Thyroid gland (tissue), 4 donors: ENCODE measurements around the gene UBE2L6.

ENCODE experiments used
- POLR2A ChIP-seq, 2 donors: fragments of 450-650 bp; IDR thresholded peaks; one replicate each; pipeline ENCODE4 v1.6.1; 2017; ENCODE audit warnings: antibody characterized with exemption in 2 of 2, mild to moderate bottlenecking in 2 of 2, moderate library complexity in 1 of 2
- TF ChIP-seq, protein P1 (sequence below), 6 experiments: fragments of 200-600 bp in 3 of 6; fragments of 450-650 bp in 3 of 6; sonication (generic) in 3 of 6; IDR thresholded peaks; one replicate each; pipeline ENCODE4 v1.5.1; 2016 to 2019; ENCODE audit warnings: antibody characterized with exemption in 6 of 6, mild to moderate bottlenecking in 2 of 6, inconsistent platforms in 1 of 6, moderate library complexity in 1 of 6

DNA sequence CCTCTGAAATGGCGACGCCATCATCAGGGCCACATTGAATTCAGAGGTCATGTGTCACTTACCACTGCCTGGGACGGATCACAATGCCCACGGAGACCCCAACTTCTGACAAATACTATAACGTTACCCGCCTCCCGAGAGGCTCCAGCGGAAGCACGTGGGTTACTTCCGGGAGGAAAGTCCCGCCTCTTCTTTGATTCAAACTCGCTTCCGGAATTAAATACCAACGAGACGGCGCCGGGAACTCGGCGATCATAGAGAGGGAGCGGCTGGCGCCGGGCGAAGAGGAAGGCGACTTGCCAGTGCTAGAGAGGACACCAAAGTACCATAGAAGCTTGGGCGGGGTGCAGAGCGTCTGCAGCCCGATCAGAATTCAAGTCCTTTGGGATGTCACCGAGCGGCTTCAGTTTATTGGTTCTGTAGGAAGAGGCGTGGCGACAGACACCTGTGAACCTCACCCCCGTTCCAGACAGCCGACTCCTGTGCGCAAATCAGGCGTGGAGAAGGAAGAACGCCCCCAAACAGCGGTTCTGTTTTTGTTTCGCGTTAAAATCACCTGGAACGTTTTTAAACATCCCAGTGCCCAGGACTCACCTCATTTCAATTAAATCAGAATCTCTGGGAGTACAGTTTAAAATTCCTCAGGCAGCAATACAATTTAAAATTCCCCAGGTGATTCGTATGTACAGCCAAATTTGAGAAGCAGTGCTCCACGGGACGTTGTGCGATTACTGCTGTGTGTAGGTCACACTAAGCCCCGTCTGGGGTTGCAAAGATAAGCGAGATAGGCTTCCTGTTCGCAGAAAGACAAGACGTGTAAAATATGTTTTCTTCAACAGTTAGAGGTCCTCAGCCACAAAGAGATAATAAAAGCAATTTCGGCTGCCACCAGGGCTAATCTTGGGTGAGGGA is 36.6 kb downstream of the UBE2L6 start, which contains the start of gene TIMM10:
- peak in 1 of 2 donors; percentile 70 for TF ChIP-seq POLR2A (IDR thresholded peaks at IDR 0.05)
- TF ChIP-seq, protein P1, sequence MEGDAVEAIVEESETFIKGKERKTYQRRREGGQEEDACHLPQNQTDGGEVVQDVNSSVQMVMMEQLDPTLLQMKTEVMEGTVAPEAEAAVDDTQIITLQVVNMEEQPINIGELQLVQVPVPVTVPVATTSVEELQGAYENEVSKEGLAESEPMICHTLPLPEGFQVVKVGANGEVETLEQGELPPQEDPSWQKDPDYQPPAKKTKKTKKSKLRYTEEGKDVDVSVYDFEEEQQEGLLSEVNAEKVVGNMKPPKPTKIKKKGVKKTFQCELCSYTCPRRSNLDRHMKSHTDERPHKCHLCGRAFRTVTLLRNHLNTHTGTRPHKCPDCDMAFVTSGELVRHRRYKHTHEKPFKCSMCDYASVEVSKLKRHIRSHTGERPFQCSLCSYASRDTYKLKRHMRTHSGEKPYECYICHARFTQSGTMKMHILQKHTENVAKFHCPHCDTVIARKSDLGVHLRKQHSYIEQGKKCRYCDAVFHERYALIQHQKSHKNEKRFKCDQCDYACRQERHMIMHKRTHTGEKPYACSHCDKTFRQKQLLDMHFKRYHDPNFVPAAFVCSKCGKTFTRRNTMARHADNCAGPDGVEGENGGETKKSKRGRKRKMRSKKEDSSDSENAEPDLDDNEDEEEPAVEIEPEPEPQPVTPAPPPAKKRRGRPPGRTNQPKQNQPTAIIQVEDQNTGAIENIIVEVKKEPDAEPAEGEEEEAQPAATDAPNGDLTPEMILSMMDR (IDR thresholded peaks at IDR 0.05) = no peak
